ENCODE measurements around the gene TPPP3. TPM values are rescaled to one million over a fixed set of nuclear protein-coding genes. Genes with fewer than 3 reads are reported as not detected.
"Not testable (repeated sequence)": the region's sequence is repeated elsewhere in the genome, so short reads cannot be mapped to it uniquely, and the experiment has no call there.

TPPP3 gene
- total RNA-seq, 1 donor from 2014 or later = 12.5 TPM

DNA sequence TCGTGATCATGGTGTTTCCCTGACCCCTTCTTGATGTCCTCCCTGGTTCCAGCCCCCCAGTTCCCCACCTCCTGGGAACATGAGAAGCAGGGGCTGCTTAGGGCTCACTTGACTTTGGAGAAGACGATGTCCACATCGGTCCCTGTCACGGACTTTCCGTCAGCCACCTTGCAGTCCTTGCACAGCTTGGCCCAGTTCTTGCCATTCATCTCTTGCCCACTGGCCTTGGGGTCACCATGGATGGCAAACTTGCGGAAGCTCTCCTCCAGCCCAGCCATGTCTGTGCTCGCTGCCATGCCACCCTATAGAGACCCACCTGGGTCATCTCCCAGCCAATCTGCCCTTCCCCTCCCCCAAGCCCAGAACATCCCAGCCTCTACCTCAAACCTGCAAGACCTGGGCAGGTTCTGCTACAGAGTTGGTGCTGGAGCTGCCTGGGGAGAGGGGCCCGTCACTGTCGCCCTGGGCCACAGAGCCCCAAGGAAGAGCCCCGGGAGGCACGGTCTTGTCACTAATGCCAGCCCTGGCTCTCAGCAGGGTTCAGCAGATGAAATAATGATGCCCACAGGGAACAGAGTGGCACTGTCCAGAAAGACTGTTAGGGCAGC, 2.4 kb downstream of the TPPP3 start:
- DNase-seq (ENCODE audit: low spot score) = no peak

DNA sequence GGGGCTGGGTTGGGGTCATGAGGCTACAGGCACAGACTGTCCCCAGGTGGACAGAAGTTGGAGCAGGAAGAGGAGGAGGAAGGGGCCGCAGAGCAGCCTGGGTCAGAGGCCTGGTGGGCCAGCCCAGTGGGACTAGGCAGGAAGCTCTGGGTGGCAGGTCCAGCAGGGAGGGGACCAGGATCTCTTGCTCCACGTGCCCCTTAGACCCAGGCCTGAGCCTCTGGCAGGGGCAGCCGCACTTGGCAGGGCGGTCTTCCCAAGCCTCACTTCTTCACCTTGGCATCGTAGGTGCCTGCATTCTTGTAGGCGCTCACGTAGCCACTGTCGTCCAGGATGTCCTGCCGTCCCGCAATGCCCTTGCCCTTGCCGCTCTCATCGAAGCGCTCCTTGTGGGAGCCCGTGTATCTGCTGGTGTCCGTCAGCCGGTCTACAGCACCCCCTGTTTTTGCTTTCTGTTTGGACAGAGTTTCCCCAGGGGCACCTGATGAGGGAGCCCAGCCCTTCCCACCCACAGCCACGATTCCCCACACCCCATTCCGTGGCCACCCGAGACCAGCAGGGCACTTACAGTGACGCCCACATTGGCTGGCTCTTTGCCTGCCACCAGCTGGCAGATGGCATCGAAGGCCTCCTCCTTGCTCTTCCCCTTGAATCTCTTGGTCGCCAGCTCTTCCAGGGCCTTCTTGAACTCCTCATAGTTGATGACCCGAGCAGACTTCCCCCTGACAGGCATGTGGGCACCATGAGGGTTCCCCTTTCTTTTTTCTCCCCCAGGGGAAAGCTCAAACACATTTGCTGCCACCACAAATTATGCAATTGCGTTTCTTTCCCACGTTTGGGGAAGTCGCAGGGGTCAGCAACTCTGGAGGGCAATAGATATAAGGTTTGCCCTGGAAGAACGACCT, 3.1 kb downstream of the TPPP3 start:
- DNase-seq (ENCODE audit: low spot score) = no peak

DNA sequence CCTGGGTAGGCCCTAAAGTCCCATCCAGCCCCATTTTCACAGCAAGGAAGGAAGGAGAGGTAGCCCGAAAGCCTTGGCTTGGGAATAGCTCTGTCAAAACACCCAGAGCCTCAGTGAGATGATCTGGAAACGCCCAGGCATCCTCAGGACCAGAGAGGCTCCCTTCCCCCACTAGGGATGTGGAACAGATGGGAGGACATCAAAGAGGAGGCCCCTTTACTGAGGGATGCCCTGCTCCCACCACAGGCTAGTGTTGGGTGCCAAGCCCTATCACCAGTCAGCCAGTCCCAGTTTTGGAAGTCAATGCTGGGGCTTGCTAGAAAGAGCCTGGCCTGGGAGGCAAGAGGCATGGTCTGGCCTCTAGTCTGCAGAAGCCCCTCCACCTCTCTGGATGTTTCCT, 4.7 kb downstream of the TPPP3 start:
- no peak for DNase-seq (ENCODE audit: low spot score)

DNA sequence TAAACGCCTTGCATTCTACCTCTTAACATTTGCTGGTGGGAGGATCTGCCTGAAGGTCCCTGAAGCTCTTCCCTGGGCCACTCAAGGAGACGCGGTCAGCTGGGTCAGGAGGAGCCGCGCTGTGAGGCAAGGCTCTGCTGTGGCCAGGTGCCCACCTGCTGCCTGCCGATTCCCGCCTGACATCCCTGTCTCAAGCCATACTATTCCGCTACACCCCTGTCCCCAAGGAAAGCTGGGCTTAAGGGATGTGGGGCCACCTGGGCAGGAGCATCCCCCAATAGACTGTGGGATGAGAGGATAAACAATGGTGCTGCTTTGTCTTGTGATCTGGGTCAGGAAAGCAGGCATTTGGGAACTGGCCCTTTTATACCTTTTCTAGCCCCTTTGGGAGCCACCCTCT, 5.1 kb downstream of the TPPP3 start:
- DNase-seq (ENCODE audit: low spot score) = no peak

DNA sequence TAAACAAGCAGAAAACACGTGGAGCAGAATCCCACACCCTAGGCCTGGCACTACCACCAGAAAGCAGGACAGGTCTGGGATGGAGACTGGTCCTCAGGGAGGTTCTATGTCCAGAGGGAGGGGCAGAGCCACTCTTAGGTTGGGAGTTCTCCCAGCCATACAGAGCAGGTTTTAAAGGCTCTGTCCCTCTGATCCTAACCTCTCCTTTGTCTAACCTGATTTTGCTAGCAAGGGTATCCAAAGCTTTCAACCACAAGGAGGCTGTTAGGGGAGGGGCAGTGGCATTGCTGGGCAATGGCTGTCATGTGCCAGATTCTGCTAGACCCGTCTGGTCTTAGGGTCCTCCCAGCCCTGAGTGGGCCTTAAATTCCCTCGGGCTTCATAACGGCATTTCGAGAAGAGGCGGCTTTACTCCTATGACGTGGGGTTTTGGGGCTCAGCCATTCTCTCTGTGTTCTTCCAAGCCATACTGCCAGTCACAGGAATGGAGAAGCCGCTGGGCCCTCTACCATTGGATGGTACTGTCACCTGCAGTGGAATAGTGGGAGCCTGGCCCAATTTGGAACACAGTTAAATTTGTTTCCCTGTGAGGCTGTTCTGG, 5.7 kb downstream of the TPPP3 start:
- no peak for DNase-seq (ENCODE audit: low spot score)

DNA sequence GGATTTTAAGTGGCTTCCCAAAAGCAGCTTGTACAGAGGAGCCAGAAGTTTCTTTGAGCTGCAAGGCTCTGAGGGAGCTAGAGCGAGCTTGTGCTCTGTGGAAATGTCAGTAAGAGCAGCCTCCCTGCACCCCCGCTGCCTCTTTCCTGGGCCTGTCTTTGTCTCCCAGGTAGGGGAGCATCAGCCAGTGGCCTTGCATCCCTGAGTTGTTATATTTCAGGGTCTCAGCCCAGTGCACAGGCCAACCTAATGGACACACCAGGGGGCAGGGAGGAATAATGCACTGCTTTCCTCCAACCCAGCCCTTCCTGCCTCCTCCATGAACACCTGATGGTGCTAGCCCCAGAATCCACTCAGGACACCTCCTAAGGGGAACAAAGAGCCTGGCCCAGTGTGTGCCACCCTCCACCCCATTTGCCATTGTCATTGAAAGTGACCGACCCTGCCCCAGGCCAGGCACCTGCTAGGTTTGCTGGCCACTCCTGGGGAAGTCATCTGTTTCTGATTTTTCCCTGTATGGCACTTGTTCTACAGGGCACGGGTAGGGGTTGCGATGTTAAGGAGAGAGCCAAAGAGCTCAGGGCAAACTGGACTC, 6.3 kb downstream of the TPPP3 start:
- DNase-seq (ENCODE audit: low spot score) = no peak

DNA sequence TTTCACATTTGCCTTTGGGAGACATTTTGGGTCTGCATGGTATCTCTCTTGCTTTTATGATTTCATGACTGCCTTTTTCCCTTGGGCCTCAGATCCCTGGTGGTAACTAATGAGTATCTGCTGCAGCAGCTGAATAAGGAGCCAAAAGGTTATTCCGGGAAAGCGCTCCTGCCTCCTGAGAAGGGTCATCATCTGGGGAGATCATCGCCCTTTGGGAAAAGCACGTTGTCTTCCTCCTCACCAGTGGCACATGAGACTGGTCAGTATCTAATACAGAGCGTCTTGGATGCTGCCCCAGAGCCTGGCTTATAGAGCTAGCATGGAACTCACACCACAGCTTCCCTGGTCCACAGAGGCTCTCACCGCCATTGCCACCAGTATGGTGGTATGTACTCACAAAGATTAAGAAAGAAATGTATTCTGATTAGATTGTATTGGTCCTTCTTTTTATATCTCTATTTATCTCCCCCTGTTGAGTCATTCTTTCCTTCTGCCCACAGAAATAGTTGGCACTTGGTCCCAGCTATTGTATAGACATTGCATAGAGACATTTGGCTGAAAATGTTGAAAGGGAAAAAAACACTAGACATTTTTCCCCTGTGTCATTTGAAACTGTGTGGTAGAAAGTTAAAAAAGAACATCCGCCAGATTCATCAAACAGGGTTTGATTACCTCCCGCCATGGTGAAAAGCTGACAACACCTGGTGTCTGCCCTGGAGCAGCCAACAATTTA, 8.4 kb downstream of the TPPP3 start:
- DNase-seq (ENCODE audit: low spot score) = no peak

DNA sequence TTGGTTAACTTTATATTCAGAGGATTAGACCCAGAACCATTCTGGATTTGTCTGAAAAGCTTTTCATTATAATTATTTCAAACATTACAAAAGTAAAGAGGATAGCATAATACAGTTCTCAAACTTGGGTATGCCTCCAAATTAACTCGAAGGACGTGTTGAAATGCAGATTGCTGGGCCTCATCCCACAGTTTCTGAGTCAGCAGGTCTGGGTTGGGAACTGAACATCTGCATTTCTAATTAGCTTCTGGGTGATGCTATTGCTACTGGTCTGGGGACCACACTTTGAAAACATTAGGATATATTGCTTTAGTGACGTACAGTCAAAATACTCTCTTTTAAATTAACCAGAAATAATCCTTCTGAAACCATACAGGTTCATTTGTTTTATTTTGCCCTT, 10.0 kb downstream of the TPPP3 start:
- no peak for DNase-seq (ENCODE audit: low spot score)

DNA sequence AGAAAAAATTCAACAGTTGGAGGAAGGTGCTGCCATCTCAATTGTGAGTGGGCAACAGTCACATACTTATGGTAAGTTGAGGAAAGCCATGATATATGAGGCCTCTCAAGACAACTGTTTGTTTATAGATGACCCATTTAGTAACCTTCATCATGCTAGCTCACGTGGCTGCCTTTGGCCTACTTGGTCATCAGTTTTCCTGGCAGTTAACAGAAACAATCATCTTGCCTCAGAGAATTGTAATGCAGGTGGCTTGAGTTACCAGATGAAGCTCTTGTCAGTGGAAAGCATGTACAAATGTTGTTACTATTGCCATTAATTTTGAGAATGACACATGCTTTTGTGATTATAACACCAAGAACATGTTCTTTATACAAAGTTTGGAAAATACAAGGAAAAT, 14.7 kb downstream of the TPPP3 start:
- DNase-seq (ENCODE audit: low spot score) = no peak

DNA sequence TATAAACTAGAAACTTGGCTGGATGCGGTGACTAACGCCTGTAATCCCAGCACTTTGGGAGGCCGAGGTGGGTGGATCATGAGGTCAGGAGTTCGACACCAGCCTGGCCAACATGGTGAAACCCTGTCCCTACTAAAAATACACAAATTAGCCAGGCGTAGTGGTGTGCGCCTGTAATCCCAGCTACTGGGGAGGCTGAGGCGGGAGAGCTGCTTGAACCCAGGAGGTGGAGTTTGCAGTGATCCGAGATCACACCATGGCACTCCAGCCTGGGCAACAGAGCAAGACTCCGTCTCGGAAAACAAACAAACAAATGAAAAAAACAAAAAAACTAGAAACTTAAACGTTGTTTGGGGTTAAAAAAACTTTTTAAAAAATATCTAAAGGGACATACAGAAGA, 17.3 kb downstream of the TPPP3 start:
- DNase-seq (ENCODE audit: low spot score) = not testable (repeated sequence)

DNA sequence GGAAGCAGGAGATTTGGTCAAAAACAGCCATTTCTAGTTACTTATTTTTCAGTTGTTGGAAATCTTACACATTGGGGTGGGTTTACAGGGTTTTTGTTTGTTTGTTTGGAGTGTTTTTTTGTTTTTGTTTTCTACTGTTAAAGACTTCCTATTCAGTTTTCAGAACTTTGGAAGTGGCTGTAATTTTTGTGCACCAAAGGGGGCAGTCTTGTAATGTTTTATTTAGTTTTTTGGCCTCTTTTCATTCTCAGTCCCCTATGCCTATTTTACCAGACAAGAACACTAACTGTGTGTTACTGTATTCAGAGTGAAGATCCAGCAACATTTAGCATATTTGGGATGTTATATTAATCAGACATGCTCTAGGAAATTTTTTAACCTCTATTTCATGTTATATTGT, 20.6 kb downstream of the TPPP3 start:
- no peak for DNase-seq (ENCODE audit: low spot score)

DNA sequence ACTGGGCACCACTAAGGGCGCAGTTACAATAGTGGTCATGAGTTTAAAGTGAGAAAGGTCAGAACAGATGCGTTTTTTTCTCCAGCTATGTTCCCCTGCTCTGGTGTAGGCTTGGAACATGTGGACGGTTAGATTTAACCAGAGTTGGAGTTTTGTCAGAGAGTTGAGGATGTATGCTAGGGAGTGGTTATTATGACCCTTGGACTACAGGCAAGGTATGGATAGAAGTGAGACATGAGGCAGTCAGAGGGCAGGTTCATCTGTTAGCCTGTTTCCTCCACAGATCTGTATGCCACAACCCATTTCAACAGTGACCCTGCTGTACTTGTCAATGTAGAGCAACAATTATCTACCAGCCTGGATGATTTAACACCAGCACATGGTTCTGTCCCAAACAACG, 22.6 kb downstream of the TPPP3 start:
- DNase-seq (ENCODE audit: low spot score) = no peak

DNA sequence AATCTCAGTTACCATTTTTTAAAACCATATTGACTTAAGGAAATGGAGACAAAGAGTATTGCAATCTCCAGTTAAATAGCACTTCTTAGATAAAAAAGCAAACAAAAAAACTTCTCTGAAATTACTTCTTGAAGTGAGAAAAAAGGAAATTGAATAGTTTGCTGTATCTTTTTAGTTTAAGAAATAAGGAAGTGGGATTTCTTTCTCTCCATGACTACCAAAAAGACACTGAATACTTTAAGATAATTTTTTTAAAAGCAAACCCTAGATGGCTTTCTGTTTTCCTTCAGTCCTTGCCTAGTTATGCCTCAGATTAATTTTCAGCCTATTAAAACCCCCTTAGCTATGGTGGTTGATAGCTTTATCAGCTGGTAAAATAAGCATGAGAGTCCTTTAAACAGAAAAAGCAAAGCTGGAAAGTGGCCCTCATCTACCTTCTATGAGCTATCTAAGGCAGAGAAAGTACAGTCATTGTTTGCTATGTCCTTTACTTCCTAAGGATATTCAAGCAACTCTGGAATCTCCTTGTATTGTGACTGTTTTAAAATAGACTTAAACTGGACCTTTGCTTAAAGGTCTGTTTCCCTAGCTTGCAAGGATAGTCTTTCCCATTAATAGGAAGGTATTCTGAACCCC, 28.6 kb downstream of the TPPP3 start:
- no peak for DNase-seq (ENCODE audit: low spot score)

DNA sequence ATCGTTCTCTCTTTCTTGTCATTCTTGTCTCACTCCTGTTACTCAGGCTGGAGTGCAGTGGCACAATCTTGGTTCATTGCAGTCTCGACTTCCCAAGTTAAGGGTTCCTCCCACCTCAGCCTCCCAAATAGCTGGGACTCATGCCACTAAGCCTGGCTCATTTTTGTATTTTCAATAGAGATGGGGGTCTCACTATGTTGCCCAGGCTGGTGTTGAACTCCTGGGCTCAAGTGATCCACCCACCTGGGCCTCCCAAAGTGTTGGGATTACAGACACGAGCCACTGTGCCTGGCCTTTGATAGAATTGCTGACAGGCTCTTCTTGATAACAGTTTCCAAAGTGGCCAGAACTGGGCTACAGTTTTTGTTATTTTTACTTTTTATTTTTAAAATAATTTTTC, 32.3 kb downstream of the TPPP3 start:
- no peak for DNase-seq (ENCODE audit: low spot score)

DNA sequence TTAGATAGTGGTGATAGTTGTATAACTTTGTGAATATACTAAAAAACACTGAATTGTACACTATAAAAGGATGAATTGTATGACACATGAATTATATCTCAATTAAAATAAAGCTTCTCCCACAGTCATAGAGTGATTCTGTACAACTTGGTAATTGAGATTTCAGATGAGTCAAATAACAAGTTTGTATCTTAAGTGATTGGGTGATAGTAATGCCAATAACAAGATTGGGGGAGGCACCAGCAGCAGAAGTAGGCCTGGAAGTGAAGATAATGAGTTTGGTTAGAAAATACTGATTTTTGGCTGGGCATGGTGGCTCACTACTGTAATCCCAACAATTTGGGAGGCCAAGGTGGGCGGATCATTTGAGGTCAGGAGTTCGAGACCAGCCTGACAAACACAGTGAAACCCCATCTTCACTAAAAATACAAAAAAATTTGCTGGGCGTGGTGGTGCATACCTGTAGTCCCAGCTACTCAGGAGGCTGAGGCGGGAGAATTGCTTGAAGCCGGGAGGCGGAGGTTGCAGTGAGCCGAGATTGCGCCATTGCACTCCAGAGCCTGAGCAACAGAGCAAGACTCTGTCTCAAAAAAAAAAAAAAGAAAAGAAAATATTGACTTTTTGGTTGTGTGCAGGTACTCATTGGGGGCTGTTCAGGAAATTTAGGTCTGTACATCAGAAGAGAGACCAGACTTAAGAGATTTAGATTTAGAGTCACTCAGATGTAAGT, 33.6 kb downstream of the TPPP3 start:
- DNase-seq (ENCODE audit: low spot score) = not testable (repeated sequence)

DNA sequence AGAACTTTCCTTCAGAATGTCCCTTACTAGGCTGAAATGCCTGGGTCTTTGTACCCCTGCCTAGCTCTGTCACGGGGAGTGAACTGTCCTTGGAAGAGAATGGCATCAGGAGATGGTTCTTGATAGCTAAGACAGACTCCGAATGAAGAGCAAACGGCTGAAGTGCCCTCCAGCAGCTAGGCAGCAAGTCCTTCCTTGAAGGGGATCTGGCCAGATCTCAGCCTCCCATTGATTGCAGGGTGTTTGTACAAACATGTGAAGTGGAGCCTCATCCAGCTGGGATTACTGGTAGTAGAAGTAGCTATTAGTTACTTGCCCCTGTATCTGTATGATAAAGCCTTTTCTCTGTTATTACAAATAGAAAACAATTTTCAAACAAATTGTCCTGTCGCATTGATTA, 35.7 kb downstream of the TPPP3 start:
- DNase-seq (ENCODE audit: low spot score) = no peak

DNA sequence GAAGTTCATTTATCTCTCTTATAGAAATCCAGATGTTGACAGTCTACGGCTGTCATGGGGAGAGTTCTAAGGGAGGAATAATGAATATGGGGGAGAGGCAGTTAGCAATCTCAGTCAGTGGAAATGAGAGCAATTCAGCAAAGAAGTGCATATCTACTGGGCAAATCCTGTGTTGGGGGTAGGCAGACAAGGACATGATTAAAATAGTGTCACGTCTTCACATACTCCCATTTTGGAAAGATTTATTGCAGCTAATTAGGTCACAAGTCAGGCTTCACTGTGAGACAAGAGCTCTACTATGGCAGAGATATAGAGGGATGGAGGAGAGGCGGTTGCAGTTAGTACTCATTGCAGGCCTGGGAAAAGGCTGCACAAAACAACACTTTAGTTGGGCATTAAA, 36.9 kb downstream of the TPPP3 start:
- no peak for DNase-seq (ENCODE audit: low spot score)

DNA sequence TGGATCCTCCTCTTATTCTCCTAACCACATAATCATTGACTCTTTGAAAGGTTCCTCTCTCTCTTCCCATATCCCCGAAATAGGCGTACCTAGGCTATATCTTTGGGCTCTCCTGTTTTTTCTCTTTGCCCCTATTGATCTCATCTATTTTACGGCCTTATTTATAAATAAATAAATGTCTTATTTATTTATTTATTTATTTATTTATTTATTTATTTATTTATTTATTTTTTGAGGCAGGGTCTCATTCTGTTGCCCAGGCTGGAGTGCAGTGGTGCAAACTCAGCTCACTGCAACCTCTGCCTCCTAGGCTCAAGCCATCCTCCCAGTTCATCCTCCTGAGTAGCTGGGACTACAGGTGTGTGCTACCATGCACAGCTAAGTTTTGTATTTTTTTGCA, 40.8 kb downstream of the TPPP3 start:
- not testable (repeated sequence) for DNase-seq (ENCODE audit: low spot score)

DNA sequence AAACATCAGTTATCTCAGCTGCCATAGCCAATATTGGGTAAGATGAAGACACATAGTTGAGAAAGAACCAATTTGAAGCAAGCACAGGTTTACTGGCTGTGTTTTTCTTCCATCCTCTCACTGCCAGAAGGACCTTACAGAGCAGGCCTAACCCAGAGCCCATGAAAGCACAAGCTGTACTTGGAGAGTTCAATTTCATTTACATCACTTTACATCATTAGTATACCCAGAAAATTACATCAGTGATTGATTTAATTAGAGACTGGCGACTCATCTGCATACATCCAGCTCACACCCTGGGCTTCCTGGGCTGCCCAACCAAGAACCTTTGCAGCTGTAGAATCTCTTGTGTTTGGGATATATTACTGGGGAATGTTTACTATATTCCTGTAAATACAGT, 43.0 kb downstream of the TPPP3 start:
- no peak for DNase-seq (ENCODE audit: low spot score)

DNA sequence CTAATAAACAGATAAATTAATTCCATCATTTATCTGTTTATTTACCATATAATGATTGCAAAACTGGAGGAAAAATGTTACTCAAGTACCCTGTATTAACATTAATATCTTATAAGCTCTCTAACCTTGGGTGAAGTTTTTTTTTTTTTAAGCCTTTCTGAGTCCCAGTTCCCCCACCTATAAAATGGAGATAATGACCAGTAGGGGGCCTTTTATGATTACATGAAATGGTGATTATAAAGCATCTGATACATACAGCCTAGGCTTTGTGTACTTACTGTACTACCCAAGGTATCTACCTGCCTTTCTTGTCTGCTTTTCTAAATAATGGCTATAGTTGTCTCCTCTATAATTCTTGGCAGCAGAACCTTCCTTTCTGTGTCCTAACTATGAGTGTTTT, 44.1 kb downstream of the TPPP3 start:
- no peak for DNase-seq (ENCODE audit: low spot score)

DNA sequence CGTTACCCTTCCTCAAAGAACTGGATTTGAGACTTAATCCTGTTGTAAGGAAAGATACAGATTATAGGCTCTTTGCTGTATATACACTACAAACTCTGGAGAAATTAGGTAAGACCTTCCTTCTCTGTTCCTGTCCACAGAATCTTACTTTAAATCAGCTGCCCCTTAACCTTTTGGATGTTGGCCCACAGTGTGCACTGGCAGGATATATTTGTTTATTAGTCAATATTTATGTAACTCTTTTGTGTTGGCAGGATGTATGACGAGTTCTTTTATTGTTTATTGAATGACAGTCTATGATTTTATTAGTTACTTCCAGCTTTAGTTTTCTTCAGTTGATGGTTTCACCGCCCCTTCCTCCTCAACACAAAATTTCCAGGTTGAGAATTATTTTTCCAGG, 47.0 kb downstream of the TPPP3 start:
- no peak for DNase-seq (ENCODE audit: low spot score)

All from ureter (tissue), 1 donor.